SIG-M5 (cell line): ENCODE measurements around the gene WFIKKN1.

ENCODE experiments used
- DNase-seq: peaks from one replicate; lab custom pipeline; 2025; lab: John Stamatoyannopoulos, UW

The WFIKKN1 gene, protein sequence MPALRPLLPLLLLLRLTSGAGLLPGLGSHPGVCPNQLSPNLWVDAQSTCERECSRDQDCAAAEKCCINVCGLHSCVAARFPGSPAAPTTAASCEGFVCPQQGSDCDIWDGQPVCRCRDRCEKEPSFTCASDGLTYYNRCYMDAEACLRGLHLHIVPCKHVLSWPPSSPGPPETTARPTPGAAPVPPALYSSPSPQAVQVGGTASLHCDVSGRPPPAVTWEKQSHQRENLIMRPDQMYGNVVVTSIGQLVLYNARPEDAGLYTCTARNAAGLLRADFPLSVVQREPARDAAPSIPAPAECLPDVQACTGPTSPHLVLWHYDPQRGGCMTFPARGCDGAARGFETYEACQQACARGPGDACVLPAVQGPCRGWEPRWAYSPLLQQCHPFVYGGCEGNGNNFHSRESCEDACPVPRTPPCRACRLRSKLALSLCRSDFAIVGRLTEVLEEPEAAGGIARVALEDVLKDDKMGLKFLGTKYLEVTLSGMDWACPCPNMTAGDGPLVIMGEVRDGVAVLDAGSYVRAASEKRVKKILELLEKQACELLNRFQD

DNA sequence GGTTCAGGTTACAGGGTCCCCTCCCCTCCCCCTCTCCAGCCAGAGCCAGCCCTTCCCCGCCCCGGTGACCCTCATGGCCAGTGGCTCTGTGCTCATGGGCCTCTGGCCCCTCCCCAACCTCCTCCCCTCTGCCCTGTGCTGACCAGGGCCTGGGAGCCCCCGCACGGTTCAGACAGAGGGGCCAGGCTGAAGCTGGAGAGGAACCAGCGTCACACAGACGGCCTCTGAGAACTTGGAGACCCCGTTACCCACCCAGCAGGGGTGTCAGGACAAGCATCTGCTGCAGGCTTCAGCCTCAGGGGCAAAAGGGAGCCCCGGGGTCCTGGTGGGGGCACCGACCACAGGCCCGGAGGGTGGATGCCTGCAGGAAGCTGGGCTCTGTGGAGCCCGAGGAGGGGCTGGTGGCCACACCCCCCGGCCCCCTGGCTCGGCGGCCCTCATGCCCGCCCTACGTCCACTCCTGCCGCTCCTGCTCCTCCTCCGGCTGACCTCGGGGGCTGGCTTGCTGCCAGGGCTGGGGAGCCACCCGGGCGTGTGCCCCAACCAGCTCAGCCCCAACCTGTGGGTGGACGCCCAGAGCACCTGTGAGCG is at the start of gene WFIKKN1:
Gene WFIKKN1 (plus strand): TSS at position 171 of the 591 bp plus-strand sequence. CDS start 269 bp downstream, at position 440.
- no peak for DNase-seq

DNA sequence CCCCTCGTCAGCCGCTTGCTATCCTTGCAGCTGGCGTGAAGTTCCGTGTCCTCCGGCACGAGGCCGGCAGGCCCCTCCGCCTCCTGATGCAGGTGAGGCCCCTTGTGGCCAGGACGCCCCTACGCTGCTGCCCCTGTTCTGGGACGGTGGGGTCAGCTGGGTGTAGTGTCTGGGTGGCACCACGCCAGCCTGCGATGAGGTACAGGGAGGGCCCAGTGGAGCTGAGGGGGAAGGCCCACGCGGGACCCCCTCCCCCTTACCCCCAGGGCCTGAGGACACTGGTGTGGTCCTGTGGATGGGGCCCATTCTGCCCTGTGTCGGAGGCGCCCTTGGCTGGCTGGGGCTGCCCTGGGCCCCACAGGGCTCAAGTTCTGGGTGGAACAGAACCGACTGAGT is 48.6 kb upstream of the WFIKKN1 start:
- no peak for DNase-seq

DNA sequence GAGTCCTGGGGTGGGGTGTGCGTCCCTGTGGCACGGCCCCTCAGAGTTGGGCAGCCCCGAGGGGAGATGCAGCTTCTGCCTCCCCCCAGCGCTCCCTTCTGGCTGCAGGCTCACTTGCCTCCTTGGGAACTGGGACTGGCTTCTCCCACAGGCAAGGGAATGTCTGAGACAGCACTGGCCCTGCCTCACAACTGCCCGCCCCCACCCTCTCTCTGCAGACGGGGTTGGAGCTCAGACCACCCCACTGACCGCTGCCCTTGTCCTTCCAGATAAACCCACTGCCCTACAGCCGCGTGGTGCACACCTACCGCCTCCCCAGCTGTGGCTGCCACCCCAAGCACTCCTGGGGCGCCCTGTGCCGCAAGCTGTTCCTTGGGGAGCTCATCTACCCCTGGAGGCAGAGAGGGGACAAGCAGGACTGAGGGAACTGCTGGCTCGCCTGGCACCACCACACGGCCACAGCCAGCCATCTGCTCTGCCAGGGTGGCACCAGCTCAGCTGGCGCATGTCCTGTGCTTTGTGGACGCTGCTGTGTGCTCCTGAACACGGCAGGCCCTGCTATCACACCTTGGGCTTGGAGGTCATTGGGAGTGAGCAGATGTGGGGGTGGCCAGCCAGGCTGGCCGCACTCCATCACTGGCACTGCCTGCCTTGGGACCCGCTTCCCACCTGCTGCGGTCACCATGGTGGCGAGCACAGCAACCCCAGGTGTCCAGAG is 48.0 kb upstream of the WFIKKN1 start:
- DNase-seq, result no peak

DNA sequence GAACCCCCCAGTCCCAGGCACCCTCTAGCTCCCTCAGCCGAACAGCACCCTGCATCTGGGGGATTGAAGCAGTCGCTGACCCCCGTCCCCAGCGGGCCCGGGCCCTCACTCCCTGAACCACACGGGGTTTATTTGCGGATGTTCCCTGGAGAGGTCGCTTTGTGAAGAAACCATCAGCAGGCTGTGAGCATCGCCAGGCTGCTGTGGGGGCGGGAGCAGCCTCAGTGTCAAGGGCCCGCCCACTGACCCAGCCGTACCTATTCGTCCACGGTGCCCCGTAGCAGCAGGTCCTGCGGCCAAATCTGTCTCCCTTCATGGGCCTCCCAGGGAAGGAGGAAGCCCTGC is 47.3 kb upstream of the WFIKKN1 start:
- no peak for DNase-seq

DNA sequence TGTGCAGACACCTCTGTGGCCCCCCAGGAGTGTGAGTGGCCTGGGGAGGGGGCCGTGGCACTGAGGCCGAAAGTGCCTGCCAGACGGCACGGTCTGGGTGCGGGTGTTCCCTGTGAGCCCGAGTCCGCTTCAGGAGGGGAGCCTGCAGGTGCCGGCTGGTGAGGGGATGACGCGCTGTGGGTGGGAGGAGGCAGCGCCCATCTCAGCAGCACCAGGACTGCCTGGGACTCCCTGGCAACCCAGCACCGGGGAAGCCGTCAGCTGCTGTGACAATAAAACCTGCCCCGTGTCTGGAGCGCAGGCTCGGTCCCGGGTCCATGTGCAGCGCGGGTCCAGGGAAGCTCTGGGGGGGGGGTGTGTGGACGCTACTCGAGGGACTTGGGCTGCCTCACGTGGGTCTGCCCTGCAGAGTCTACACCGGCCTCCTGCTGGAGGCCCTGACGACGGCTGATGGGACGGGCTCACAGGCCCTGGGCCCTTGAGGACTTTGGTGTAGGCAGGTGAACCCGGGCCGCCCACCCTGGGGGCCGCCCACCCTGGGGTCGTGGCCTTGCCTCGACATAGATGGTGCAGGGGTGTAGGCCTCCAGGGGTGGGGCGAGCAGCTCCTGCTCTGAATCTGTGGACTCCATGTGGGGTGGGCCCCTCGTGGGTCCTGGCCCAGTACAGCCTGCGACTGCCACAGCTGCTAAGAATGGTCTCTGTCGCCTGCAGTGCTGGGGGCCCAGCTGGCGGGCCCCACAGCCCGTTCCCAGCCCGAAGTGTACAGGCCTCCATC is 46.8 kb upstream of the WFIKKN1 start:
- no peak for DNase-seq

DNA sequence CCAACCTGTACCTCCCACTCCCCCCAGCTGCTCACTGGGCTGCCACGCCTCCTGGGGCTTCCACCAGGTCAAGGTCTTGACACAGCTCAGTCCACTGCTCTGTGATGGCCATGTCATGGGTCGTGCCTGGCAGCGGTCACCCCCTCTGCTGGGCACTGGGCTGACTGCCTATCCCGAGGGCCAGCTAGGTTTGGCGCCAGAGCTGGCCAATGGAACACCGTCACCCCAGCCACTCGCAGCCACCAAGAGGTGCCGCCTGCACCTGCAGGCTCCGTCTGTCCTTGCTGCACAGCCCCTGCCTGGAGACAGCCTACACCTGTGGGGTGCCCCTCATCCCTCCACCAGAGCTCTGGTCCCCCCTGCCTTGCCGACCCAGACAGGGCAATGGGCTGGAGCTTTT is 45.4 kb upstream of the WFIKKN1 start:
- DNase-seq, result no peak

DNA sequence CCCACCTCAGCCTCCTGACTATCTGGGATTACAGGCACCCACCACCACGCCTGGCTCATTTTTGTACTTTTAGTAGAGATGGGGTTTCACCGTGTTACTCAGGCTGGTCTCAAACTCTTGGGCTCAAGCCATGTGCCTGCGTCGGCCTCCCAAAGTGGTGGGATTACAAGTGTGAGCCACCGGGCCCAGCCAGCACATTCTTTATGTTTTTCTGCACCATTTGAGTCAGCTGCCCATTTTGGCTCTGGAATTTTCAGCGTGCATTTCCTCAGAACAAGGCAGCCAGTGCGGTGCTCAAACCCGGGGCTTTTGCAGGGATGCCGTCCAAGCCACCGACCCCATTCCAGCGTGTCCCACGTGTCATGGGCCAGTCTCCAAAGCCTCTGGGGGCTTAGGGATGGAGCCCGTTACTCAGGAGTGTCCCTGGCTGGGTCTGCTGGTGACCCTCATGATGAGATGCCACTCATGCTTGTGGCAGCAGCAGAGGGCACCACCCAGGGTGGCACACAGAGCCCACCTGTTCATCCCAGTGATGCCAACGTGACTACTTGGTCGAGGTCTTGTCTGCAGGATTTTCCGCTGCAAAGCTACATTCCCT is 44.6 kb upstream of the WFIKKN1 start:
- DNase-seq, result no peak

DNA sequence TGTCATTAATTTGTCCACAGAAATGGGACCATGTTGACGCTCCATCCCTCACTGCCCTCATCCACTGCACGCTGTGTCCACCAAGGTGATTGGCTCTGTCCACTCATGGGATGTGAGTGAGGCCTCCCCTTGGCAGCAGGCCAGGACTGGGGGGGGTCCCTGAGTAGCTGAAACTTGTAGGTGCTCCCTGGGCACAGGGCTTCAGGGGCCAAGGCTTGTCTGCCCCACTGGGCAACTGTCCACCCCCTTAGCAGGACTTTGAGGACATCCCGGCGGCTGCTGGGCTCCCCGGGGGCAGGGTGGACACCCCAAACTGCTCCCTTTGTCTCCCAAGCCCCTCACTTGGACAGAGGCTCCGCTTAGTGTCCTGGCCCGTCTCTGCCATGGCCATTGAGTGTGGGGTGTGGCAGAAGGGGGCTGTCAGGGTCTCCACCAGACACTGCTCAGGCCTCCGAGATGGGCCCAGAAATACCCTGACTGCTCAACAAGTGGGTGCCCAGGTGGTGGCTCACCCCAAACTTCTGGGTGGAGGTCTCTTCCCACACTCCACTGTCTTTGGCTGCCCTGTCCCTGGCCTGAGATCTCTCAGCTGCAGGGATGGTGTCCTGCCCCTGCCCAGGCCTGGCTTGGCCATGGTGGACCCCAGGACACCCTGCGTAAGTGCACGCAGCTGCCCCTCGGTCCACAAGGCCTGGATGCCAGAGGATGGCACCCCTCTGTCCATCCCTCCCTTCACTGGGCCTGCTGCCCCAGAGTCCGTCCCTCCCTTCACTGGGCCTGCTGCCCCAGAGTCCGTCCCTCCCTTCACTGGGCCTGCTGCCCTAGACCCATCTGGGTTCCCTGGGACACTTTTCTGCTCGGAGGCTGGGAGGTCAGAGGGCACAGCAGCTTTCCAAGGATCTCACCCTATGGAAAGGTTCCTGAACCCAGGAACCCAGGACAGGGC is 43.9 kb upstream of the WFIKKN1 start:
- no peak for DNase-seq

DNA sequence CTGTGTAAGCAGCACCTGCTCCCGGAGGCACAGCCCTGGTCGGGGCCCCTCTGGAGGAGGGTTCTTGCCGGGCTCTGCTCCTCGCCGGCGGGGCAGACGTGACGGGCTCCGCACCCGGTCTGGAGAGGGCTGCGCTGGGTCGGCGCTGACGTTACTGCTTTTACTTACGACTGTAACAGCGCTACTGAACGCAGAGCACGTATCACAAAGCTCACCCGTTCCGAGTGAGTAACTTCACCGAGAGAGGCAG is 42.2 kb upstream of the WFIKKN1 start:
- no peak for DNase-seq

DNA sequence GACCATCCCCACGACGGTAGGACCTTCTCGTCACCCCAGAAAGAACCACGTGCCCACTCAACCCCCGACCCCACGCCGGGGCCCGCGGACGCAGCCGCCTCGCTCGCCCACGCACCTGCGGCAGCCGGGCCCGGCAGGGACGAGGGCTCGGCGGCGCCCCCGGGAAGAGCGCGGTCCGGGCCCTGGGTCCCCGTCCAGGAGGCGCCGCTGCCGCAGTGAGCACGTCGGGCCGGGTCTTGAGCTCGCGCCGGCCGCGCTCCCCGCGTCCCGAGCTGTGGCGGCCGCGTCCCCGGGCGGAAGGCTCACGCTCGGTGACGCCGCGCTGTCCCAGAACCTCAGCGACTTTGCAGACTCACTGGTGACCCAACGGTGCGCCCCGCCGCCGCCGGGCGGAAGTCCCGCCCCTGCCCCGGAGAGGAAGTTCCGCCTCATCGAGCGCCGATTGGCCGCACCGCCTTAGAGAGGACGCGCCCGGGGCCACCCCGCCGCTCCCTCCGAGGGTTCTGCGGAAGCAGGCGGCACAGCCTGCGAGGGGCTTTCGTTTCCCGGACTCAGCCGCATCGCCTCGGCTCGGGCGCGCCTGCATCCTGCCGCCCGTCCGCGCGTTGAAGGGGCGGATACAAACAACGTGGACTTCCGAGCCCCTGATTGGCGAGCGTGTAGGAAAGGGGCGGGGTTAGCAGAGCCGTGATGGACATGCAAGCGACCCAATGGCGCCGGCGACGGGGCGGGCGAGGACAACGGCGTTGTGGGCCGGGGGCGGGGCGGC is 41.7 kb upstream of the WFIKKN1 start:
- peak; percentile 49 for DNase-seq

DNA sequence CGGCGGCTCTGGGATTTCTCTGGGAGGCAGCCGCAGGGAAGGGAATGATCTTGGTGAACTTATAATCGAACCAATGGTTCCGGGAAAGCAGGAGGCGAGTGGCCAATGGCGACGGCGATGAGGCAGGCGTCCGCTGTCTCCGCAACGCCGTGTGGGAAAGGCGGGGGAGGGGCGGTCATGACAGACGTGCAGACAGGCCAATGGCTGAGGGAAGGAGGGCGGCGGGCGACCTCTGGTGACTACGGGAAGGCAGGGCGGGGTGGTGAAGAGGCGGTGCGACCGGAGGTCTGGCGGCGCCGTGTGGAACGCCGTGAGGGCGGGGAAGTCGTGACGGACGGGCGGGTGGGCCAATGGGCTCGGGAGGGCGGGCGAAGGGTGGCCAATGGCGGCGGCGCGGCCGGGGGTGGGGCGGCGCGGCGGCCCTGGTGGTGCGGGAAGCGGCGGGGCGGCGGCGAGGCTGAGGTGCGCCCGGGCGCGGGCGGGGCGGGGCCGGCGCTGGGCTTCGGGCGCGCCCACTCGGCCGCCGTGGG is 41.1 kb upstream of the WFIKKN1 start, which contains the start of gene RAB40C:
Gene RAB40C (plus strand): TSS at position 409 of the 530 bp plus-strand sequence. CDS start 226 bp downstream, outside the sequence.
- peak; percentile 82 for DNase-seq

DNA sequence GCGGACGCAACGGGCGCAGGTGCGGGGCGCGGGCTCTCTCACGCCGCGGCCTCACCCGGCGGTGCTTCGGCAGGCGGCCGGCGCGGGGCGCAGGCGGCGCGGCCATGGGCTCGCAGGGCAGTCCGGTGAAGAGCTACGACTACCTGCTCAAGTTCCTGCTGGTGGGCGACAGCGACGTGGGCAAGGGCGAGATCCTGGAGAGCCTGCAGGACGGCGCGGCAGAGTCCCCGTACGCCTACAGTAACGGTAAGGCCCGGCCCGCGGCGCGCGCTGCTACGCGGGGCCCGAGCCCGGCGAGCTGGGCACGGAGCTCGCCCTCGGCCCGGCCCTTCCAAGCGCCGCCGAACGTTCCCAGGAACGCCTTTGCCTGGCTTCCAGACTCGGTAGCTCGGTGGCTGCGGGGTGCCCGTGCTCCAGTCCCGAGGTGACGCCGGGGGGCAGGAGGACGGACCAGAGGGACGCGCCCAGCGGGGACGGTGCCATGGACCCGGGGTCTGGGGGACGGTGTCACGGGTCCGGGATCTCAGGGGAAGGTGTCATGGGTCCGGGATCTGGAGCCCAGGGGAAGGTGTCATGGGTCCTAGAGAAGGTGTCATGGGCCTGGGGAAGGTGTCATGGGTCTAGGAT is 40.5 kb upstream of the WFIKKN1 start:
- DNase-seq, result no peak

DNA sequence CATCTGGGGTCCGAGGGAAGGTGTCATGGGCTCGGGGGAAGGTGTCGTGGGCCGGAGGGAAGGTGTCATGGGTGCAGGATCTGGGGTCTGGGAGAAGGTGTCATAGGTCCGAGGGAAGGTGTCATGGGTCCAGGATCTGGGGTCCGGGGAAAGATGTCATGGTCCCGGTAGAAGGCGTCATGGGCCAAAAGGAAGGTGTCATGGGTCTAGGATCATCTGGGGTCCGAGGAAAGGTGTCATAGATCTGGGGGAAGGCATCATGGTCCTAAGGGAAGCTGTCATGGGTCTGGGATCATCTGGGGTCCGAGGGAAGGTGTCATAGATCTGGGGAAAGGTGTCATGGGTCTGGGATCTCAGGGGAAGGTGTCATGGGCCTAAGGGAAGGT is 40.0 kb upstream of the WFIKKN1 start:
- DNase-seq, result no peak

DNA sequence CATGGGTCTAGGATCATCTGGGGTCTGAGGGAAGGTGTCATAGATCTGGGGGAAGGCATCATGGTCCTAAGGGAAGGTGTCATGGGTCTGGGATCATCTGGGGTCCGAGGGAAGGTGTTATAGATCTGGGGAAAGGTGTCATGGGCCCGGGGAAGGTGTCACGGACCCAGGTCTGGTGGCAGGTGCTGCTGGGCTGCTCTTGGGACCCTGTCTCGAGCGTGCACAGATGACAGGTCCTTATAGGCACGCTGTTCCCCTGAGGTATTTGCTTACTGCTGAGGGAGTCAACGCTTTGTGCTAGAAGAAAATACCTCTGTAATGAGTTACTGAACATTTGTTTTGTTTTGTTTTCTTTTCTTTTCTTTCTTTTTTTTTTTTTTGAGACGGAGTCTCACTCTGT is 39.6 kb upstream of the WFIKKN1 start:
- no peak for DNase-seq

DNA sequence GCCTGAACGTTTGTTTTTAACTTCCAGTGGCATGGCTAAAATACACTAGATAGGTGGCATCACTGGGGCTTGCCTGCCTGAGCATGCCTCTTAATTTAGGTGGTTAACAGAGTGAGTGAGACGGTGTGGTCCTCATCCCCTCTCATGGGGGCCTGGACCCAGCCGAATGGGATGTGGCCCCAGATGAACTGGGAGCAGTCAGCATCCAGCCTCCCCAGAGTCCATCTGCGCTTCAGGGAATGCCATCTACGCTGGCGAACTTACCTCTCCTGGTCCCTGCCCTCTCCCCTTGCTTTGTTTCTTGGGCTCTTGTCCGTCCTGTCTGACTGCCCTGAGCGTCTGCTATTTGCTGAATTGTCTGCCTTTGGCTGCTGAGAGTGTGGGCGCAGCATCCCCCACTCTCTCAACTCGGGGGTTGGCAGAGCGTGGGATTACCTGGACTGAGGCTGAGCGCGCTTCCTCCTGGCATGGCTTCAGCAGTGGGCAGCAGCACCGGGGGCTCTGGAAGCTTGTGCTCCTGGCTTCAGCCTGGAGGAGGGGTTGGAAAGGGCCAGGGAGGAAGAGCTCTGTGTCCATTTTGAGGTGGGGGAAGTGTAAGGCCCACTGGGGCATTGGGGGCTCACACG is 38.8 kb upstream of the WFIKKN1 start:
- no peak for DNase-seq

DNA sequence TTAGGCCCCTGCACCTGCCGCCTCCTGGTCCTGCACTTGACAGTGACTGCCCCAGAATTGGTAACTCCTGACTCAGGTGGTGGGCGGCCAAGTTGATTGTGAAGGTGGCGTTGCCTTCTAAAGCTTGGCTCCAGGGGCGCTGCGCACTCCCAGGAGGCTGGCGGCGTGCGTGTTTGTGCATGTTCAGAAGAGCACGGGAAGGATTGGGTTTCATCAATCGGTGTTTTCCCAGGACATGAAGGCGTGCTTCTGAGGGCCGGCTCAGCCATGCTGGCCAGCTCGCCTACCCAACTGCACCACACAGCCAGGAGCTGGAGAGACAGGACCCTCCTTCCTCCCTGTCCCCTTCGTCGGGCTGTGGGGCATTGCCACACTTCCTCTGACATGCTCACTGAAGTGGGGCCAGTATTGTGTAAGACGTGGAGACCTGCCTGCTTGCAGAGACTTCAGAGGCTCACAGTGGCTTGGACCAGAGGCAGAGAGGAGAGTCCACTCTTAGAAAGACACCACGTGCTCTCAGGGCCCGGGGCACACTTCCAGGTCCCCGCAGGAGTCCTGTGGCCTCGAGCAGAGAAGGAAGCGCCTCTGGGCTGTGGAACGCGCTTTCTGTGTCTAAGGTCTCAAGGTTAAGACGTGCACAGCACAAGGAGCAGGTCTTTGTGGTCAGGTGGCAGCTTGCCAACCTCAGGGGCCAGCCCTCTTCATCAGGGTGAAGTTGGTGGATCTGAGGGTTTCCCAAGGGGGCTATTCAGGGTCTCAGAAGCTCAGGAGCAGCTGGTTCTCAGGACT is 38.1 kb upstream of the WFIKKN1 start:
- peak; percentile 62 for DNase-seq

DNA sequence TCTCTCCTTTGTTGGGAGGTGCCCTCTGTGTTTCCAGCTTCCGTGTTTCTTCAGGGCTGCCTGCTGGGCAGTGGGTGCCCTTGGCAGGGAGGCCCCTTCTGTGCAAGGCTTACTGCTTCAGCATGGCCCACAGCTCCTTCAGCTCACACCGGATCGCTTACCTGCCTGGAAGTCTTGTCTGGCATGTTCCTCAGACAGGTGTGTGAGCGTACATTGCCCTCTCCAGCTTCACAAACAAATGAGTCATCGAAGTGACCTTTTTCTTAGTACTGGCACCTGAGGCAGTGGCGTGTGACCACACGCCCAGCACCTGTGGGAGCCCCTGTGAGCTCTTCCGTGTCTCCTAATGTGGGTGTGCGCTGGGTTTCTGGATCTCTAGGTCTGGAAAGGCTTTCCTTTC is 37.4 kb upstream of the WFIKKN1 start:
- no peak for DNase-seq

DNA sequence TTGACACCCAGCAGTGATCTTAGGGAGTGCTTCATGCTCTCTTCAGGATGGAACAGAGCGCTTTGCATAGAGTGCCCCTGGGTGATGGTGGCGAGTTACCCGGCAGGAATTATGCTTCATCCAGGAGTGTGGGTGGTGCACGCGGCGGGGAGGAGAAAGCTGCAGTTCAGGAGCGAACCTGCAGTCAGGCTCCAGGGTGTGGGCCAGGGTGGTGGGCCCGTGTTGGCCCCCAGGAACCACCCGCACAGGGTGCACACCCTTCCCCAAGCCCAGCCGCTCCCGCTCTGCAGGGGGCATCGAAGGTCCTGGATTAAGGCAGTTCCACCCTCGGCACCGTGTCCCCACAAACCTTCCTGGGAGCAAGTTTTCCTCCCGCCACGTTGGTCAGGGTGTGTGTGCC is 37.0 kb upstream of the WFIKKN1 start:
- DNase-seq, result no peak
